ENCODE measurements around the gene TPGS2. TPM values are rescaled to one million over a fixed set of nuclear protein-coding genes. Genes with fewer than 3 reads are reported as not detected.
"Not testable (repeated sequence)": the region's sequence is repeated elsewhere in the genome, so short reads cannot be mapped to it uniquely, and the experiment has no call there.

TPGS2 gene
- polyA plus RNA-seq, 1 experiment: 302 TPM

- CTCF ChIA-PET: no interaction called here
- Histone ChIP-seq H3K4me3 (ENCODE audit: low read depth, low read length) (no peak overlapping the region), H3K27me3 (ENCODE audit: control insufficient read depth, insufficient read depth, low read length) (no peaks in the 10 kb centered on the region), H3K27ac (ENCODE audit: low read depth, low read length) (no peak overlapping the region), H3K9me3 (ENCODE audit: control insufficient read depth, insufficient read depth, low read length) (no peaks in the 10 kb centered on the region)
- POLR2A ChIA-PET: no interaction called here
- no peak for DNase-seq (ENCODE audit: low read depth, low spot score)
- TF ChIP-seq CTCF (IDR thresholded peaks at IDR 0.05; ENCODE audit: low read depth, low read length): no peak
These were observed 11.8 kb downstream of the TPGS2 start for GRCh38 chr18:36817039-36817438.

- POLR2A ChIA-PET; H3K27me3 ChIP-seq (ENCODE audit: control insufficient read depth, insufficient read depth, low read length); H3K4me3 ChIP-seq (ENCODE audit: low read depth, low read length); DNase-seq (ENCODE audit: low read depth, low spot score); H3K27ac ChIP-seq (ENCODE audit: low read depth, low read length); H3K9me3 ChIP-seq (ENCODE audit: control insufficient read depth, insufficient read depth, low read length); CTCF ChIA-PET: not testable (repeated sequence)
These were observed 12.7 kb downstream of the TPGS2 start for GRCh38 chr18:36816096-36816495.

- POLR2A ChIA-PET: no interaction called here
- DNase-seq (ENCODE audit: low read depth, low spot score): no peak
These were observed 13.8 kb downstream of the TPGS2 start for GRCh38 chr18:36814994-36815393.

GRCh38 chr18:36813824-36814223, 15.0 kb downstream of the TPGS2 start:
- no peaks in the 10 kb centered on the region for H3K9me3 ChIP-seq (ENCODE audit: control insufficient read depth, insufficient read depth, low read length)
- no peak for TF ChIP-seq CTCF (IDR thresholded peaks at IDR 0.05; ENCODE audit: low read depth, low read length)
- POLR2A ChIA-PET: interaction anchor here (1.4 kb wide), 1 partner anchor 15 kb away, joined by 3 read pairs; the partner anchor contains the start of genes KIAA1328 and TPGS2
- CTCF ChIA-PET: interaction anchor here (1.1 kb wide), 1 partner anchor 126 kb away, joined by 4 read pairs; no protein-coding TSS in a partner anchor
- no peak overlapping the region for H3K27ac ChIP-seq (ENCODE audit: low read depth, low read length)
- DNase-seq (ENCODE audit: low read depth, low spot score): no peak
- H3K27me3 ChIP-seq (ENCODE audit: control insufficient read depth, insufficient read depth, low read length): no peaks in the 10 kb centered on the region
- H3K4me3 ChIP-seq (ENCODE audit: low read depth, low read length): no peak overlapping the region

More at GRCh38 chr18:36814994-36815393, 13.8 kb downstream of the TPGS2 start:
- Histone ChIP-seq H3K4me3 (ENCODE audit: low read depth, low read length) (no peak overlapping the region), H3K27me3 (ENCODE audit: control insufficient read depth, insufficient read depth, low read length) (no peaks in the 10 kb centered on the region), H3K9me3 (ENCODE audit: control insufficient read depth, insufficient read depth, low read length) (no peaks in the 10 kb centered on the region), H3K27ac (ENCODE audit: low read depth, low read length) (no peak overlapping the region)
- CTCF ChIA-PET: interaction anchor here (1.1 kb wide), 1 partner anchor 127 kb away, joined by 4 read pairs; no protein-coding TSS in a partner anchor
- TF ChIP-seq CTCF (IDR thresholded peaks at IDR 0.05; ENCODE audit: low read depth, low read length): no peak

- CTCF ChIA-PET: interaction anchor here (1.1 kb wide), 1 partner anchor 795 kb away, joined by 3 read pairs; no protein-coding TSS in a partner anchor
- TF ChIP-seq CTCF (IDR thresholded peaks at IDR 0.05; ENCODE audit: low read depth, low read length): no peak
- DNase-seq (ENCODE audit: low read depth, low spot score): no peak
- Histone ChIP-seq H3K4me3 (ENCODE audit: low read depth, low read length) (no peak overlapping the region), H3K27me3 (ENCODE audit: control insufficient read depth, insufficient read depth, low read length) (no peaks in the 10 kb centered on the region), H3K9me3 (ENCODE audit: control insufficient read depth, insufficient read depth, low read length) (no peaks in the 10 kb centered on the region), H3K27ac (ENCODE audit: low read depth, low read length) (no peak overlapping the region)
- POLR2A ChIA-PET: interaction anchor here (1.4 kb wide), 1 partner anchor 16 kb away, joined by 3 read pairs; the partner anchor contains the start of genes KIAA1328 and TPGS2
These were observed 15.6 kb downstream of the TPGS2 start for GRCh38 chr18:36813101-36813775.
